ENCODE measurements around the gene PKP3. TPM values are rescaled to one million over a fixed set of nuclear protein-coding genes. Genes with fewer than 3 reads are reported as not detected.
A peak's percentile ranks its signal among the peaks of the same experiment; 100 is the strongest.

Gene PKP3
- total and polyA plus RNA-seq, 3 donors from 2014 or later, result 1.2 to 3.1 (median 1.6) TPM

DNA sequence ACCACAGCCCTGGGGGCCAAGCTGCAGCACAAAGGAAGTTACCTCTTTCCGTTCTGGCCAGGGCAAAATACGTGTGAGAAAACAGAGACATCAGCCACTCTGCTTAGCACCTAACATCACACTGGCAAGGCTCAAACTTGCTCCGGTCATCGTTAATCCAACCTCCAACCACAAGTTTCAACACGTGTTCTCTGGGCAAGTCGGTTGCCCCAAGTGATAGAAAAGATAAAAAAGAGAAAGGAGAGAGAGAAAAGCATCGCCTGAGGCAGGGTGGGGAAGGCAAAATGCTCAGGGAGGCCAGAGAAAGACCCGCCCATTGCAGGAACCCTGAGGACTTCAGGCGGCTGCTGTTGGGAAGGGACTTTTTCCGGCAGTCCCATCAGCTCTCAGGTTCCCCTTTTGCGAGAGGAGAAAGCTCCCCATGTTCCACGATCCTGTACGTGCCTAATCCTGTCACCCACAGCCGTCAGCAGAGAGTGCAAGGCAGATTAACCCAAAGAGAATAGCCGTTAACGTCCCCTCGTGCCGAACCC, 43.2 kb upstream of the PKP3 start:
- Histone ChIP-seq H3K9me3 (no peaks in the 10 kb centered on the region), H3K36me3 (ENCODE audit: low read depth, missing control alignments) (no peaks in the 10 kb centered on the region), H3K27me3 (no peaks in the 10 kb centered on the region), H3K4me1 (peaks cover 28% of the 10 kb centered on the region), H3K27ac (peak overlapping the region in 1 of 2 donors; percentile 12), H3K4me3 (no peak overlapping the region)
- 84 to 85% methylated on average over 18 of the region's 18 CpGs for WGBS, 2 donors
- no peak for DNase-seq
- intact Hi-C loops (cut with DNase I; ENCODE audit: low total_unique reads), result loop anchor here (10.0 kb wide), 1 partner anchor 56 kb away; the partner anchor contains the start of gene IFITM5
- TF ChIP-seq POLR2A (IDR thresholded peaks at IDR 0.05), result no peak
- TF ChIP-seq, protein P1, sequence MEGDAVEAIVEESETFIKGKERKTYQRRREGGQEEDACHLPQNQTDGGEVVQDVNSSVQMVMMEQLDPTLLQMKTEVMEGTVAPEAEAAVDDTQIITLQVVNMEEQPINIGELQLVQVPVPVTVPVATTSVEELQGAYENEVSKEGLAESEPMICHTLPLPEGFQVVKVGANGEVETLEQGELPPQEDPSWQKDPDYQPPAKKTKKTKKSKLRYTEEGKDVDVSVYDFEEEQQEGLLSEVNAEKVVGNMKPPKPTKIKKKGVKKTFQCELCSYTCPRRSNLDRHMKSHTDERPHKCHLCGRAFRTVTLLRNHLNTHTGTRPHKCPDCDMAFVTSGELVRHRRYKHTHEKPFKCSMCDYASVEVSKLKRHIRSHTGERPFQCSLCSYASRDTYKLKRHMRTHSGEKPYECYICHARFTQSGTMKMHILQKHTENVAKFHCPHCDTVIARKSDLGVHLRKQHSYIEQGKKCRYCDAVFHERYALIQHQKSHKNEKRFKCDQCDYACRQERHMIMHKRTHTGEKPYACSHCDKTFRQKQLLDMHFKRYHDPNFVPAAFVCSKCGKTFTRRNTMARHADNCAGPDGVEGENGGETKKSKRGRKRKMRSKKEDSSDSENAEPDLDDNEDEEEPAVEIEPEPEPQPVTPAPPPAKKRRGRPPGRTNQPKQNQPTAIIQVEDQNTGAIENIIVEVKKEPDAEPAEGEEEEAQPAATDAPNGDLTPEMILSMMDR (IDR thresholded peaks at IDR 0.05), result no peak

DNA sequence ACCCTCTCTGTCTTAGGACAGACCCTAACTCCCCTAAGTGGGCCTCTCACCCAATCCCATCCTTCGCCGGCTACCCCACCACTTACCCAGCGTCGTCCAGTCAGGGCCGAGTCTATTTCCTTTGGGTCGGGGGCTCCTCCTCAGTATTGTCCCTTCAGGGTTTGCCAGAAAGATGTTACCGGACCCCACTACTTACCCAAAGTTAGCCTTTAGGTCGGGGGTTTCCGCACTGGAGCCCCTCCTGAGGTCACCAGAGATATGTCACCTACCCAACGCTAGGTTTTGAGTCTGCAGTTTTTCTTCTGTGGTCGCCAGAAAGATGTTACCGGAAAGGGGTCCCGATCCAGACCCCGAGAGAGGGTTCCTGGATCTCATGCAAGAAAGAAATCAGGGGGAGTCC, 42.6 kb upstream of the PKP3 start:
- 94 to 98% methylated on average over 14 of the region's 14 CpGs for WGBS, 2 donors
- Histone ChIP-seq H3K27ac (peak overlapping the region in 1 of 2 donors; percentile 12), H3K36me3 (ENCODE audit: low read depth, missing control alignments) (no peaks in the 10 kb centered on the region), H3K4me3 (no peak overlapping the region), H3K27me3 (no peaks in the 10 kb centered on the region), H3K9me3 (no peaks in the 10 kb centered on the region), H3K4me1 (peaks cover 28% of the 10 kb centered on the region)
- DNase-seq, result no peak
- intact Hi-C loops (cut with DNase I; ENCODE audit: low total_unique reads), result loop anchor here (10.0 kb wide), 1 partner anchor 57 kb away; the partner anchor contains the start of gene IFITM5
- TF ChIP-seq, protein P1 (IDR thresholded peaks at IDR 0.05), result no peak
- no peak for TF ChIP-seq POLR2A (IDR thresholded peaks at IDR 0.05)

DNA sequence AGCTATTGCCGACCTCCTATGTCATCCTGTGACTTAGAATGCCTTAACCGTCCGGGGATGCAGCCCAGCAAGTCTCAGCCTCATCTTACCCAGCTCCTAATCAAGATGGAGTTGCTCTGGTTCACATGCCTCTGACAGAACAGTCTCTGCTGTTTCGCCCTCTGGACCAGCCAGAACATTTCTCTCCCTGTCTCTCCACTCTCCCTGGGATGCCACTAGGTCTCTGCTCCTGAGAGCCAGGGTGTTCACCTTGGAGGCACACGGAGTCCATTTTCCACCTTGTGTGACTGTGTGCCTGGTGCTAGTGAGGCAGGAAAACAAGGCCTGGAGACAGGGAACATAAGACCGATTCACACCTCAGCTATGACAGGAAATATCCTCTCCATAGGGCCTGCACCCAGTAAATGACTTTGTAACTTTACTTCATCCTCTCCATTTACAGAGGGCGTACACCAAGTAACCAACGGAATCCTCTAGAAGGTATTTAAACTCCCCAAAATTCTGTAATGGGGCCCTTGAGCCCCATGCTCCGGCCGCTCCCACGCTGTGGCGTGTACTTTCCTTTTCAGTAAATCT, 41.5 kb upstream of the PKP3 start:
- Histone ChIP-seq H3K4me3 (no peak overlapping the region), H3K27me3 (no peaks in the 10 kb centered on the region), H3K27ac (peak overlapping the region; percentile 80 to 99), H3K9me3 (no peaks in the 10 kb centered on the region), H3K4me1 (peaks cover 28% of the 10 kb centered on the region), H3K36me3 (ENCODE audit: low read depth, missing control alignments) (no peaks in the 10 kb centered on the region)
- DNase-seq, result no peak
- intact Hi-C loops (cut with DNase I; ENCODE audit: low total_unique reads), result loop anchor here (10.0 kb wide), 1 partner anchor 58 kb away; the partner anchor contains the start of gene IFITM5
- 86 to 91% methylated on average over 12 of the region's 12 CpGs for WGBS, 2 donors
- no peak for TF ChIP-seq POLR2A (IDR thresholded peaks at IDR 0.05)
- TF ChIP-seq, protein P1 (IDR thresholded peaks at IDR 0.05), result no peak

DNA sequence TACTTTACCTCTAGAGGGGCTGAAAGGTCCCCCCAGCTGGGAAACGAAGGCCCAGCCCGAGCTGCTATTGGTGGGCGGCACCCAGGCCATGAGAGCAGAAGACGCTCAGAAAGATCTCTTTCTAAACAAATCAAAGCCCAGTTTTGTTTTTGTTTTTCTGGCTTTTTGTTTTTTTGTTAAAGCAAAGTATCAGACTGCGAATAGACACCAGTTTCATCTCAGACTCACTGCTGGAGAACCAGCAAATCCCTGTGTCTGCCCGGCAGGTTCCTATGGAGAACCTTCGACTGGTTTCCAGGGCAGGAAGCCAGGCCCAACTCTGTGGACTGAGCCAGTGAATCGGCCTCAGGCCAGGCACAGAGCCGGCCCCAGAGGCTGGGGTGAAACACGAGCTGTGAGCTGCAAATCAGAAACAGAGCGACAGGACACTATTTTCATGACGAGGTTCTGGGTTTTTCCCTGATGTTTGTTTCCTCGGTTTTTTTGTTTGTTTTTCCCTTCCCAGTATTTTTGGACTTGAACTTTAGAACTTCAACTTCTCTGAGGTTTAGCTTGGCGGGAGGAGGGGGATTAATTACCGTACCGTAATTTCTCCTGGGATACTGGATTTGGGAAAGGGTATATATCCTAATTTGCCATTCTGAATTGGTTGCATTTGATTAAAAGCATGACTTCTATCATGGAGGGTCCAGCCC, 40.7 kb upstream of the PKP3 start:
- intact Hi-C loops (cut with DNase I; ENCODE audit: low total_unique reads), result loop anchor here (10.0 kb wide), 1 partner anchor 59 kb away; the partner anchor contains the start of gene IFITM5
- Histone ChIP-seq H3K9me3 (no peaks in the 10 kb centered on the region), H3K4me3 (no peak overlapping the region), H3K27me3 (no peaks in the 10 kb centered on the region), H3K36me3 (ENCODE audit: low read depth, missing control alignments) (no peaks in the 10 kb centered on the region), H3K27ac (peak overlapping the region; percentile 80 to 99), H3K4me1 (peaks cover 28% of the 10 kb centered on the region)
- WGBS, 2 donors, result 20 to 23% methylated on average over 16 of the region's 16 CpGs
- DNase-seq, result peak; percentile 88
- TF ChIP-seq POLR2A (IDR thresholded peaks at IDR 0.05), result no peak
- TF ChIP-seq, protein P1 (IDR thresholded peaks at IDR 0.05), result peak in 1 of 3 experiments; percentile 6

Data from testis (tissue), 3 donors.